Erythroblast (primary cell): ENCODE measurements around the gene SENP5.

Experiments
- GATA1 ChIP-seq: IDR thresholded peaks from 2 replicates; pipeline ENCODE4 v1.6.1; 2011; ENCODE audit warnings: low read depth, mild to moderate bottlenecking, control low read depth, low read length, moderate library complexity
- POLR2A ChIP-seq: IDR thresholded peaks from 2 replicates; pipeline ENCODE4 v1.6.1; 2011; ENCODE audit warnings: mild to moderate bottlenecking, low read length

DNA sequence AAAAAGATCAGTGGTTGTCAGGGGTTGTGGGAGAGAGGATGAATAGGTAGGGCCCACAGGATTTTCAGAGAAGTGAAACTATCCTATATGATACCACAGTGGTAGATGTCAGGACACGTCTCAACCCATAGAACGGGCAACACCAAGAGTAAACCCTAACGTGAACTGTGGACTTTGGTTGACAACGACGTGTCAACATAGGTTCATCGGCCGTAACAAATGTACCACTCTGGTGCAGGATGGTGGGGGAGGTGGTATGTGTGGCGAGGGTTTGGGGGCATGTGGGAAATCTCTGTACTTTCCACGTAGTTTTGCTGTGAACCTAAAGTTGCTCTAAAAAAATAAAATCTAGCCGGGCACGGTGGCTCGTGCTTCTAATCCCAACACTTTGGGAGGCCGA is 113.9 kb downstream of the SENP5 start:
- TF ChIP-seq POLR2A (no peak), GATA1 (no peak)
